ENCODE measurements around the gene EFEMP2.

DNA sequence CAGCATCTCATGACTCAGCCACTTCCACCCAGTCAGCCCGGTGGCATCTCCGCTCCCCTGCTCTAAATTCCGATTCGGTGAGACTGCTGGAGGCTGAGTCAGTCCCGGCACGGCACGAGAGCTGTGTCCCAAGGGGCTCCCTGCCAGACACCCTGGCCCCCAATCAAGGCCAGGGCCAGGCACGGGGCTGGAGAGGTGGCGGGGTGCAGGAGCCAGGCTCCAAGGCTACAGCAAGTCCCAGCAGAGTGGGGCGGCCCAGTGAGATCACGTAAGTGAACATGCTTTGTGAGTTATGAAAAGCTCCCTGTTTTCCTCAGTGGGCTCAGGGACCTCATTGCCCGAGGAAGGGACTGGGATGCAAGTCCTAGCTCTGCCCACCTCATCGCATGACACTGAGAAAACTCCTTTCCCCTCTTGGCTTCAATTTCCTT is 43.2 kb upstream of the EFEMP2 start:
- TF ChIP-seq, protein P1, sequence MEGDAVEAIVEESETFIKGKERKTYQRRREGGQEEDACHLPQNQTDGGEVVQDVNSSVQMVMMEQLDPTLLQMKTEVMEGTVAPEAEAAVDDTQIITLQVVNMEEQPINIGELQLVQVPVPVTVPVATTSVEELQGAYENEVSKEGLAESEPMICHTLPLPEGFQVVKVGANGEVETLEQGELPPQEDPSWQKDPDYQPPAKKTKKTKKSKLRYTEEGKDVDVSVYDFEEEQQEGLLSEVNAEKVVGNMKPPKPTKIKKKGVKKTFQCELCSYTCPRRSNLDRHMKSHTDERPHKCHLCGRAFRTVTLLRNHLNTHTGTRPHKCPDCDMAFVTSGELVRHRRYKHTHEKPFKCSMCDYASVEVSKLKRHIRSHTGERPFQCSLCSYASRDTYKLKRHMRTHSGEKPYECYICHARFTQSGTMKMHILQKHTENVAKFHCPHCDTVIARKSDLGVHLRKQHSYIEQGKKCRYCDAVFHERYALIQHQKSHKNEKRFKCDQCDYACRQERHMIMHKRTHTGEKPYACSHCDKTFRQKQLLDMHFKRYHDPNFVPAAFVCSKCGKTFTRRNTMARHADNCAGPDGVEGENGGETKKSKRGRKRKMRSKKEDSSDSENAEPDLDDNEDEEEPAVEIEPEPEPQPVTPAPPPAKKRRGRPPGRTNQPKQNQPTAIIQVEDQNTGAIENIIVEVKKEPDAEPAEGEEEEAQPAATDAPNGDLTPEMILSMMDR (IDR thresholded peaks at IDR 0.05; ENCODE audit: low read depth, low read length, poor library complexity, severe bottlenecking), result no peak
- no peak for TF ChIP-seq EZH2phosphoT487 (IDR thresholded peaks at IDR 0.05; ENCODE audit: borderline replicate concordance, low read length)

Measured in DOHH2 (cell line).